ENCODE data around the gene EPC2. TPM values are rescaled to one million over a fixed set of nuclear protein-coding genes. Genes with fewer than 3 reads are reported as not detected.

The EPC2 gene
- total RNA-seq, 3 donors from 2014 or later, result 30.5 to 58.5 (median 44.2) TPM

DNA sequence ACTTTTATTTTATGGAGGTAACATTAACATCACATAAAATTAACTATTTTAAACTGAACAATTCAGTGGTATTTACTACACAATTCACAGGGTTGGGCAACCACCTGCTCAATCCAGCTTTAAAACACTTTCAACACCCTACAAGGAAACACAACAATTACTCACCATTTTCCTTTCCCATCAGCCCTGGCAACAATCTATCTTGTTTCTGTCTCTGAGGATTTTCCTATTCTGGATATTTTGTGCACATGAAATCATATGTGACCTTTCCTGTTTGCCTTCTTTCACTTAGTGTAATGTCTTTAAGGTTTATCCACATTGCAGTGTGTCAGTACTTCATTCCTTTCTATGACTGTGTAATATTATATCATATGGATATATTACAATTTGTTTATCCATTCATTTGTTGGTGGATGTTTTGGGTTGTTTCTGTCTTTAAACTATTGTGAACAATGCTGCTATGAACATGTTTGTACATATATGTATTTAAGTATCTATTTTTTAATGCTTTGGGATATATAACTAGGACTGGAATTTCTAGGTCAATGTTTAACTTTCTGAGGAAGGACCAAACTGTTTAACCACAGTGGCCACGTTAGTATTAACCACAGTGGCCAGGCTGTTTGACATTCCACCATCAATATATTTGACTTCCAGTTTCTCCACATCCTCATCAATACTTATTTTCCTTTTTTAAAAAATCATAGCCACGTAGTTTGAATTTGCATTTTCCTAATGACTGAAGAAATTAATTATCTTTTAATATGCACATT is 158.1 kb downstream of the EPC2 start:
- DNase-seq (ENCODE audit: low spot score in 2 of 2), result no peak
- Histone ChIP-seq H3K36me3 (no peaks in the 10 kb centered on the region), H3K27ac (no peak overlapping the region), H3K4me1 (no peaks in the 10 kb centered on the region), H3K4me3 (no peak overlapping the region), H3K27me3 (no peaks in the 10 kb centered on the region), H3K9me3 (no peaks in the 10 kb centered on the region)
- TF ChIP-seq, protein P1, sequence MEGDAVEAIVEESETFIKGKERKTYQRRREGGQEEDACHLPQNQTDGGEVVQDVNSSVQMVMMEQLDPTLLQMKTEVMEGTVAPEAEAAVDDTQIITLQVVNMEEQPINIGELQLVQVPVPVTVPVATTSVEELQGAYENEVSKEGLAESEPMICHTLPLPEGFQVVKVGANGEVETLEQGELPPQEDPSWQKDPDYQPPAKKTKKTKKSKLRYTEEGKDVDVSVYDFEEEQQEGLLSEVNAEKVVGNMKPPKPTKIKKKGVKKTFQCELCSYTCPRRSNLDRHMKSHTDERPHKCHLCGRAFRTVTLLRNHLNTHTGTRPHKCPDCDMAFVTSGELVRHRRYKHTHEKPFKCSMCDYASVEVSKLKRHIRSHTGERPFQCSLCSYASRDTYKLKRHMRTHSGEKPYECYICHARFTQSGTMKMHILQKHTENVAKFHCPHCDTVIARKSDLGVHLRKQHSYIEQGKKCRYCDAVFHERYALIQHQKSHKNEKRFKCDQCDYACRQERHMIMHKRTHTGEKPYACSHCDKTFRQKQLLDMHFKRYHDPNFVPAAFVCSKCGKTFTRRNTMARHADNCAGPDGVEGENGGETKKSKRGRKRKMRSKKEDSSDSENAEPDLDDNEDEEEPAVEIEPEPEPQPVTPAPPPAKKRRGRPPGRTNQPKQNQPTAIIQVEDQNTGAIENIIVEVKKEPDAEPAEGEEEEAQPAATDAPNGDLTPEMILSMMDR (IDR thresholded peaks at IDR 0.05), result no peak
- TF ChIP-seq POLR2A (IDR thresholded peaks at IDR 0.05), result no peak
- no peak for TF ChIP-seq POLR2AphosphoS5 (IDR thresholded peaks at IDR 0.05)
- intact Hi-C loops (cut with DNase I; ENCODE audit: low total_unique reads), result no loop called here

DNA sequence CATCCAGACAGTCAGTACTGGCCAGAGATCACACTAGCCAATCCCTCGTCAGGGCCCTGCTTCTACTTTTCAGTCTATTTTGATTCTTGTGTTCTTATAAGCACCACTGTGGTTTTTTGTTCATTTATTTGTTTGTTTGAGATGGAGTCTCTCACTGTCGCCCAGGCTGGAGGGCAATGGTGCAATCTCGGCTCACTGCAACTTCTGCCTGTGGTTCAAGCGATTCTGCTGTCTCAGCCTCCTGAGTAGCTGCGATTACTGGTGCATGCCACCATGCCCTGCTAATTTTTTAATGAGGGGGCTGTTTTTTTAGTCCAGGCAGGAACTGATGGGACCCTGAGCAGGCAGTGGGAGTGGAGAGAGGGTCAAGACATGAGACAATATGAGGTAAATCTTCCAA is 165.5 kb downstream of the EPC2 start:
- no peak overlapping the region for H3K4me3 ChIP-seq
- H3K27ac ChIP-seq, result no peak overlapping the region
- peaks cover 0 to 6% of the 10 kb centered on the region in 2 donors for H3K4me1 ChIP-seq
- no peaks in the 10 kb centered on the region for H3K36me3 ChIP-seq
- no peaks in the 10 kb centered on the region for H3K27me3 ChIP-seq
- no peak for TF ChIP-seq POLR2A (IDR thresholded peaks at IDR 0.05)
- no peak for TF ChIP-seq POLR2AphosphoS5 (IDR thresholded peaks at IDR 0.05)
- TF ChIP-seq, protein P1 (IDR thresholded peaks at IDR 0.05), result no peak
- H3K9me3 ChIP-seq, result no peaks in the 10 kb centered on the region
- intact Hi-C loops (cut with DNase I; ENCODE audit: low total_unique reads), result no loop called here
- DNase-seq (ENCODE audit: low spot score in 2 of 2), result no peak

DNA sequence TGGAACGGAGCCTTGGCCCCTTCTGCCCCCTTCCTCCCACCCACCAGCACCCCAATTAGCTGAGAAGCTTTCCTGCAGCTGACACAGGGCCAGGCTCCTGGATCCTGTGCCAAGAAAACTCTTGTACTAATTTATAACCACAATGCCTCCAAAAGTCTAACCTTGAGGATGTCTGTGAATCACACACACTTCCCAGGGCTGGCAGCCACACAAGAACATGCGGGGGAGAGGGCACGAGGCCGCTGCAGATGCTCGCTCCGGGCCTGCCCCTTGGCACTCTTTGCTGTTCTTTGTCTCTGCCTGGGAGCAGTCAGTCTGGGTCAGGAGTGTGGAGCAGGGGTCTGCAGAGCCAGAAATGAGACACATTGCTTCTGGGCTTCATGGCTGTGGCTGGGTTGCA is 167.8 kb downstream of the EPC2 start:
- H3K4me3 ChIP-seq, result no peak overlapping the region
- intact Hi-C loops (cut with DNase I; ENCODE audit: low total_unique reads), result no loop called here
- TF ChIP-seq POLR2AphosphoS5 (IDR thresholded peaks at IDR 0.05), result no peak
- TF ChIP-seq, protein P1 (IDR thresholded peaks at IDR 0.05), result no peak
- TF ChIP-seq POLR2A (IDR thresholded peaks at IDR 0.05), result no peak
- H3K27ac ChIP-seq, result no peak overlapping the region
- H3K36me3 ChIP-seq, result no peaks in the 10 kb centered on the region
- no peak for DNase-seq (ENCODE audit: low spot score in 2 of 2)
- peaks cover 0 to 6% of the 10 kb centered on the region in 2 donors for H3K4me1 ChIP-seq
- no peaks in the 10 kb centered on the region for H3K9me3 ChIP-seq
- no peaks in the 10 kb centered on the region for H3K27me3 ChIP-seq

DNA sequence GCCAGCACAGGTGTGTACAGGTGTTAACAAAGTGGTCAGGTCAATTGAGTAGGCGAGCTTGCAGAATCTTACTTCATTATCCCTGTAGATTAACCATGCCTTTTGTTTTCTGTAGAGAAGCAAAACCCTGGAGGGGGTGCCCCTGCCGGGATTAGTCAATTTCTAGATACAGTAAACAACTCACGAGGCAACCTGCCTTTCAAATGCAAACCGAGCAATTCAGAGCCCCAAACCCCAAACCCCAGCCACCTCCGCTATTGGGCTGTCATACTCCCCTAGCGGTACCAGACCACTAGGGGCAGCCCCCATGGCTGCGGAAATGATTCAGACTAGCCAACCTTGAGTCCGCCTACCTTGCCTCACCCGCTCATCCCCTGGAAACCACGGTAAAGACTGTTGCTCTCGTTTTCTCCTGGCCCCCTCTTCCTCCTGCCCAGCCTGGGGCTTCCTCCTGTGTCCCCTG is 169.1 kb downstream of the EPC2 start:
- no peak overlapping the region for H3K4me3 ChIP-seq
- no peaks in the 10 kb centered on the region for H3K36me3 ChIP-seq
- peaks cover 0 to 6% of the 10 kb centered on the region in 2 donors for H3K4me1 ChIP-seq
- intact Hi-C loops (cut with DNase I; ENCODE audit: low total_unique reads), result no loop called here
- no peaks in the 10 kb centered on the region for H3K27me3 ChIP-seq
- DNase-seq (ENCODE audit: low spot score in 2 of 2), result no peak
- no peaks in the 10 kb centered on the region for H3K9me3 ChIP-seq
- no peak overlapping the region for H3K27ac ChIP-seq
- TF ChIP-seq POLR2A (IDR thresholded peaks at IDR 0.05) (no peak), POLR2AphosphoS5 (IDR thresholded peaks at IDR 0.05) (no peak)
- TF ChIP-seq, protein P1 (IDR thresholded peaks at IDR 0.05), result no peak

DNA sequence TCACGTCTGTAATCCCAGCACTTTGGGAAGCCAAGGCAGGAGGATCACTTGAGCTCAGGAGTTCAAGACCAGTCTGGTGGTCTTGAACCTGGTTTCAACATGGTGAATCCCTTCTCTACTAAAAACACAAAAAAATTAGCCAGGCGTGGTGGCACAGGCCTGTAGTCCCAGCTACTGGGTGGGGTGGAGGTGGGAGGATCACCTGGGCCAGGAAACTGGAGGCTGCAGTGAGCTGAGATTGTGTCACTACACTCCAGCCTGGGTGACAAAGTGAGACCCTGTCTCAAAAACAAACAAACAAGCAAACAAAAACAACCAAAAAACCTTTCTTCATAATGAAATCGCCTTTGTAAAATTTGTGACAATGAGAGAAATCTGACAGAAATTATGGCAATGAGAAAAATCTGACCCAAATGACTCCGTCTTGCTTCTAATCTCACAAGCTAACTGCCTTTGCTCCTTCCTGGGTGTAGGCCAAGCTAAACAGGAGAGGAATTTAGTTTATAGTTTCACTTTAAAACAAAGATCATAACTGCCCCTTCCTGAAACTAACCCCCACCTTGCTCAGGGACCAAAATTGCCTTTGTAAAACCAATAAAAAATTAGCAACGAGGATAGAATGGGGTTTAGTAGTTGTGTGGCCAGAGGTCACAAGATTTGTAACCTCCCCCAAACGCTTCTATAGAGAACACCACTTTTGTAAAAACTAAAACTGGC is 169.8 kb downstream of the EPC2 start:
- H3K4me3 ChIP-seq, result peak overlapping the region in 2 of 3 donors; percentile 7 to 32
- DNase-seq (ENCODE audit: low spot score in 2 of 2), result no peak
- no peaks in the 10 kb centered on the region for H3K27me3 ChIP-seq
- peaks cover 0 to 6% of the 10 kb centered on the region in 2 donors for H3K4me1 ChIP-seq
- peak overlapping the region; percentile 25 to 35 for H3K27ac ChIP-seq
- no peaks in the 10 kb centered on the region for H3K9me3 ChIP-seq
- intact Hi-C loops (cut with DNase I; ENCODE audit: low total_unique reads), result no loop called here
- no peak for TF ChIP-seq POLR2A (IDR thresholded peaks at IDR 0.05)
- no peak for TF ChIP-seq POLR2AphosphoS5 (IDR thresholded peaks at IDR 0.05)
- TF ChIP-seq, protein P1 (IDR thresholded peaks at IDR 0.05), result no peak
- H3K36me3 ChIP-seq, result no peaks in the 10 kb centered on the region

Data from breast epithelium (tissue), 4 donors.